HFF-Myc (cell line): ENCODE measurements around the gene SYNPO2.
A peak's percentile ranks its signal among the peaks of the same experiment; 100 is the strongest.

Experiments used
- DNase-seq: peaks from one replicate; pipeline ENCODE4 v3.0.0-alpha.2; 2011; ENCODE audit warnings: low read depth; ENCODE audit errors: extremely low read depth
- H3K4me3 ChIP-seq: replicated peaks from 2 replicates; pipeline ENCODE4 v1.5.1; 2011; ENCODE audit warnings: low read depth, mild to moderate bottlenecking, control low read depth, low read length
- TF ChIP-seq, protein P1 (sequence below): IDR thresholded peaks from 2 replicates; pipeline ENCODE4 v1.5.1; 2012; ENCODE audit warnings: mild to moderate bottlenecking, low read depth, low read length, control low read depth; ENCODE audit errors: missing control alignments

Gene SYNPO2

DNA sequence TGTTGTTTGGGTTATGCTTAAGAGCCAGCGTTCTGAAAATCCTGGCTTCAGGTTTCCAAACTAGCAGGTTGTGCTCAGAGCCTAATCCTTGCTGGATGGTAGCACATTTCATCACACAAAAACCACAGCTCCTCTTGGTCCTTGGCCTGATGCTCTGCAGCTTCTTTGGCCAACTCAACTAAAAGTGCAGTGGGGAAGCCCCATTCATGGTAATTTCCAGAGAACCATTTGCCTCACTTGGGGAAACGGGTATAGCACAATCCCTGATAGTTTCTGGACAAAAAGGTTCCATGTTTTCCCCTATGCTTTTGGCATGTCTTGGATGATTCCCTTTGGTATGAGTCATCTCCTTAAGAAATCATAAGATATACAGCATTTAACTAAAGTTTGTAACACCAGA, 78.7 kb downstream of the SYNPO2 start:
- DNase-seq, result no peak
- no peak overlapping the region for H3K4me3 ChIP-seq
- TF ChIP-seq, protein P1, sequence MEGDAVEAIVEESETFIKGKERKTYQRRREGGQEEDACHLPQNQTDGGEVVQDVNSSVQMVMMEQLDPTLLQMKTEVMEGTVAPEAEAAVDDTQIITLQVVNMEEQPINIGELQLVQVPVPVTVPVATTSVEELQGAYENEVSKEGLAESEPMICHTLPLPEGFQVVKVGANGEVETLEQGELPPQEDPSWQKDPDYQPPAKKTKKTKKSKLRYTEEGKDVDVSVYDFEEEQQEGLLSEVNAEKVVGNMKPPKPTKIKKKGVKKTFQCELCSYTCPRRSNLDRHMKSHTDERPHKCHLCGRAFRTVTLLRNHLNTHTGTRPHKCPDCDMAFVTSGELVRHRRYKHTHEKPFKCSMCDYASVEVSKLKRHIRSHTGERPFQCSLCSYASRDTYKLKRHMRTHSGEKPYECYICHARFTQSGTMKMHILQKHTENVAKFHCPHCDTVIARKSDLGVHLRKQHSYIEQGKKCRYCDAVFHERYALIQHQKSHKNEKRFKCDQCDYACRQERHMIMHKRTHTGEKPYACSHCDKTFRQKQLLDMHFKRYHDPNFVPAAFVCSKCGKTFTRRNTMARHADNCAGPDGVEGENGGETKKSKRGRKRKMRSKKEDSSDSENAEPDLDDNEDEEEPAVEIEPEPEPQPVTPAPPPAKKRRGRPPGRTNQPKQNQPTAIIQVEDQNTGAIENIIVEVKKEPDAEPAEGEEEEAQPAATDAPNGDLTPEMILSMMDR, result no peak

DNA sequence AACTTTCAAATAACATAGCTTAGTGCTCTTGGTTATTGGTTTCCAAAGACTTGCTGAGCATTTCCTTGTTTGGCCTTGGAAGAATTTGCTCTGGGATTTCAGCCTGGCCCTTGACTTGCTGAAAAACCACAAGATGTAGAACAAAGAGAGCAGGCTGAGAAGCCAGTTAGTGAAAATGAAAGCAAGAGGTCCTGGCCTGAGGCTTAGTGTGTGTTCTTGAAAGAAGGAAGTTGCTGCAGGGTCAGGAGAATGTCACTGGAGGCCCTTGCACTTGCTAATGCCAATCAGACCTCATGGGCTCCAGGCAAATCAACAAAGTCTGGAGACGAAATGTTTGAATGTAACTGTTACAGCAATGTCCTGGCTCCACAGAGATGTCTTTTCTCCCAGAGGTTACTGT, 79.4 kb downstream of the SYNPO2 start:
- DNase-seq, result peak; percentile 64
- TF ChIP-seq, protein P1, result no peak
- no peak overlapping the region for H3K4me3 ChIP-seq

DNA sequence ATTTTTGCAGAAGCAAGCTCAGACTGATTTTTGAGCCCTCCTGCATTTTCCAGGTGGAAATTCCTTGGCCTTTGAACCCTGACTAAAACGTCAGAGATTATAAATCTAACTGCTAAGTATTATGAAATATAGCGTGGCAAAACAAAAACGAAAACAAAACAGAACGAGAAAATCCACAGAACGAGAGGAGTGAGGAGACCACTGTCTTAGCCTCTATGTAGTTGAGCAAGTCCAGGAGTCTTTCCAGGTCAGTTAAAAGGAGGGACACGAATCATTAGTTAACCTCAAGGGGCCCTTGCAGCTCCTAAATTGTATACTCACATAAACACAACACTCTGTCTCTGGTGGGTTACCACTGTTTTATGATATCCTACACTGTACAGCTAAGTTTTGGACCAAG, 80.2 kb downstream of the SYNPO2 start:
- no peak for DNase-seq
- TF ChIP-seq, protein P1, result no peak
- no peak overlapping the region for H3K4me3 ChIP-seq

DNA sequence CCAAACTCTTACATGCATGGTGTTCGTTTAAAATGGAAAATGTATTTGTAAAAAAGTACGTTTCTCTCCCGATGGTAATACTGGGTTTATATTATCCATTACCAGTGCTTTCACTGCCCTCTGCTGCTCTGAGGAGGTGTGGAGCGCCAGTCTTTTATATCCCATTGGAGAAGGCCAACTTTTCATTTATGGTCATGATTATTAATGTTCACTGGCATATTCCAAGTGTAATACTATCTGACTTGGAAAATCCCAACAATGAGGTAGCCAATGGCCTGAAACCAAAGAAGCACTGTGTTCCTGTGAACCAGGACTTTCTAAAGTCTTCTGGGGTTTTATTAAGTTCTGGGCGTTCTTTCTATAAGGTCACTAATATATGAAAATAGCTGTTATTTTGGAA, 80.7 kb downstream of the SYNPO2 start:
- TF ChIP-seq, protein P1, result peak; percentile 72
- peak; percentile 66 for DNase-seq
- H3K4me3 ChIP-seq, result no peak overlapping the region

DNA sequence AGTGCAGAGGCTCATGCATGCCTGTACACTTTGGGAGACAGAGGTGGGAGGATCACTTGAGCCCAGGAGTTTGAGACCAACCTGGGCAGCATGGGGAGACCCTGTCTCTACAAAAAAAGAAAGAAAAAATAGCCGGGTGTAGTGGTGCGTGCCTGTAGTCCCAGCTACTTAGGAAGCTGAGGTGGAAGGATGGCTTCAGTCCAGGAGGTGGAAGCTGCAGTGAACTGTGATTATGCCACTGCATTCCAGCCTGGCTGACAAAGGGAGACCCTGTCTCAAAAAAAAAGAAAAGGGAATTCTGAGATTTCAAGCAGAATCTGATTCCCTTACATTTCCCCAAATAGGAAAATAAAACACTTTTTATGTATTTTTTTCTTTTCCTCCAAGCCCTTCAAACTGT, 83.5 kb downstream of the SYNPO2 start:
- TF ChIP-seq, protein P1, result no peak
- H3K4me3 ChIP-seq, result no peak overlapping the region

DNA sequence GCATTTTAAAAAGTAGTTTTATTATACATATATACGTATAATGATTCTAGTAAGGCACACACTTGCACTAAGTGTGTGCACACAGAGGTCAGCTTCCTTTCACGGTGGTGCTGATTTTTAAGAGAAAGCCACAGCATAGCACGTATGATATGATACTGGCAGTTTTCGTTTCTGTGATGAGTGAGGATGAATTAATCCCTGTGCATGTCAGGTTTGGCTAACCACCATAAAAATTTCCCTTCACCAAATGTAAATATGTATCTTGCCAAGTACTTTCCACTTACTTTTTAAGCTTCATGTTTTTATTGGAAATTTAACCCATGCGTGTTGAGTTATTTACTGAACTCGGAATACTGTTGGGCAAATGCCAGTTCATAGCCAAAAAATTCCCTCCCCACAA, 84.6 kb downstream of the SYNPO2 start:
- H3K4me3 ChIP-seq, result no peak overlapping the region
- TF ChIP-seq, protein P1, result no peak
- no peak for DNase-seq

More for the DNA sequence above, 83.5 kb downstream of the SYNPO2 start:
- DNase-seq, result no peak

DNA sequence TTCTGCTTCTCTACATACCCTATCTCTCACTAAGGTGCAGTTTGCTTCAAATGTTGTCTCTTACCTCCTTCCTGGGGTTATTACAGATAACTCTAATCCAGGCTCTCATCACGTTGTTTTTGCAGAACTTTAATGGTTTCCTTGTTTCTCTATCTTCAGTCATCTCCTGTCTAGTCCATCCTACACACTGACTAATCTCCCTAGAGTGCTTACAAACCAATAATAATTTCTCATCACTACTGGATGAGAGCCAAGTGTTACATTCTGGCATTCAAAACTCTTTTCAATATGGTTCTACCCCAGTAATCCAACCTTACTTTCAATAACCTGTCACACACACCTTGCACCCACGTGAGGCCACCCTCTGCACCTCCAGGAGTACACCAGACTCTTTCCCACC, 86.1 kb downstream of the SYNPO2 start:
- H3K4me3 ChIP-seq, result no peak overlapping the region
- TF ChIP-seq, protein P1, result no peak
- DNase-seq, result no peak
